Ishikawa (cell line): ENCODE measurements around the gene FKBP2.

Source experiments
- TEAD4 ChIP-seq: IDR thresholded peaks from 2 replicates; pipeline ENCODE4 v1.6.1; 2012
- YY1 ChIP-seq: IDR thresholded peaks from 2 replicates; pipeline ENCODE4 v1.6.1; 2012; ENCODE audit warnings: low read depth

- TF ChIP-seq TEAD4 (no peak), YY1 (no peak)
Observed at GRCh38 chr11:64192434-64192833, 48.5 kb upstream of the FKBP2 start.
